PC-9 (cell line): ENCODE data around the gene RALGPS1.

Source experiments
- EZH2 ChIP-seq: fragments of 200-600 bp; sonication (generic); IDR thresholded peaks from 2 replicates; pipeline ENCODE4 v1.8.0; 2017; ENCODE audit warnings: antibody characterized with exemption, low read depth
- TF ChIP-seq, protein P1 (sequence below): fragments of 200-600 bp; sonication (generic); conservative IDR thresholded peaks from 2 replicates; pipeline ENCODE4 v1.6.1; 2017; ENCODE audit warnings: mixed run types, antibody characterized with exemption, mild to moderate bottlenecking, moderate library complexity

DNA sequence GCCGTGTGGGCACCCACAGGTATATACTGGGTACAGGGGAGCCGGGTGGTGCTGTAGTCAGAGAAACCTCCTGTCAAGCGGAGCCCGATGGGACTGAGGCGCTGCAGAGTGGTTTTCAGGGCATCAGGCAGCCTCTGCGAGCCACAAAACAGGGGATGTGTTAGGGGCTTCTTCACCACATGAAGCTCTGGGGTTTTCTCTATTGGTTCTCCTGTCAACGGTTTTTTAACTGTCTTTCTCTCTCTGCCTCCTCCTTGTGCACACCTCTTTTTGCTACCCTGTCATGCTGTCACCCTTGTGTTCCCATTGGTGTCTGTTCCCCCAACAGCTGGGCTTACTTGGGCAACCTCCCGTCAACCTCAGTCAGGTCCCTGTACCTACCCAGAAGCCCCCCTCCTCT lies 19.9 kb downstream of the RALGPS1 start:
- TF ChIP-seq, protein P1, sequence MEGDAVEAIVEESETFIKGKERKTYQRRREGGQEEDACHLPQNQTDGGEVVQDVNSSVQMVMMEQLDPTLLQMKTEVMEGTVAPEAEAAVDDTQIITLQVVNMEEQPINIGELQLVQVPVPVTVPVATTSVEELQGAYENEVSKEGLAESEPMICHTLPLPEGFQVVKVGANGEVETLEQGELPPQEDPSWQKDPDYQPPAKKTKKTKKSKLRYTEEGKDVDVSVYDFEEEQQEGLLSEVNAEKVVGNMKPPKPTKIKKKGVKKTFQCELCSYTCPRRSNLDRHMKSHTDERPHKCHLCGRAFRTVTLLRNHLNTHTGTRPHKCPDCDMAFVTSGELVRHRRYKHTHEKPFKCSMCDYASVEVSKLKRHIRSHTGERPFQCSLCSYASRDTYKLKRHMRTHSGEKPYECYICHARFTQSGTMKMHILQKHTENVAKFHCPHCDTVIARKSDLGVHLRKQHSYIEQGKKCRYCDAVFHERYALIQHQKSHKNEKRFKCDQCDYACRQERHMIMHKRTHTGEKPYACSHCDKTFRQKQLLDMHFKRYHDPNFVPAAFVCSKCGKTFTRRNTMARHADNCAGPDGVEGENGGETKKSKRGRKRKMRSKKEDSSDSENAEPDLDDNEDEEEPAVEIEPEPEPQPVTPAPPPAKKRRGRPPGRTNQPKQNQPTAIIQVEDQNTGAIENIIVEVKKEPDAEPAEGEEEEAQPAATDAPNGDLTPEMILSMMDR, result no peak
- TF ChIP-seq EZH2, result no peak
